CMK (cell line): ENCODE data around the gene NLRC5.

ENCODE experiments used
- DNase-seq: peaks from one replicate; pipeline ENCODE4 v3.0.0-alpha.2; 2010; ENCODE audit warnings: low read depth

NLRC5 gene

DNA sequence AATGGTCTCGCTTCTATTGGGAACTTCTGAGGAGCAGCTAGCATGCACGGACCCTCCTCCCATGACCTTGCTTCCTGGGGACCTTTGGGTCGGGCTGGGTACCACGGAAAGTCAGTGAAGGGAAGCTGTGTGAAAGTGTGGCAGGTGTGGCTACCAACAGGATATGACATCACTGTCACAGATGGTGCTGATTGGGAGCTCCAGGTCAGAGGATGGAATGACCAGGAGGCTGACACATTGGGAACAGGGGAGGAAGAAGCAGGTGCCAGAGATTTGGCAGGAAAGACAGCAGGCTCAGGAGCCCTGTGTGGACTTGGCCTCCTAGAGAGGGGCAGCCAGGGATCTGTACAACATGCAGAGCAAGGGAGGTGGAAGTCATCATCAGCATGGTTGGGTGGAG, 137.1 kb downstream of the NLRC5 start:
- DNase-seq, result no peak

DNA sequence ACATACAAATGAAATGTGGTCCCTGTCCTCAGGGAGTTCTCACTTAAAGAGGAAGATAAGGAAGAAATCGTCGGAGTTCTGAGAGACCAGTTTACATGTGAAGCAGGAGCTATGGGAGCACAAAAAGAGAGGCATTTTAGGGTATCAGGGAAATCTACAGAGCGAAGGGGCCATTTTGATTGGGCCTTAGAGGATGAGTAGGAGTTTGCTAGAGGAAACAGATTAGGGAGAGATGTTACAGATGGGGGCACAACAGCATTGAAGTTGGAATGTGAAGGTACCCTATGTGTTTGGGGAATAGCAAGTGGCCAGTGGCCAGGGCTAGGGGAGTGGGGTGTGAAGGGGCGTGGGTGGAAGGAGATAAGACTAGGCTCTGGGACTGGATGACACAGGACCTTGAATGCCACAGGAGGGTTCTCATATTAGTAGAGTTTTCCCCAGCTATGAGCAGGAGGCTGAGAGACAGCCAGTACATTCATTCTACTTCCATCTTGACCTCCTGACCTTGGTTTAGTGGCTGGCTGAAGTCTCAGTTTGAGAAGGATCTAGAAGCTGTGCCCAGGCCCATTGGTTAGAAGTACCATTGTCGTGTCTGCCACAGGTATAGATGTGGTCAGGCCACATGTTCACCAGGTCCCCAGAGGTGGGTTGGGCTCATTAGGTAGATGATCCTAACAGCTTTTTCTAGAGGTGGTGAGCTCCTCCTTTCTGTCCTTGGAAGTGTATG, 137.8 kb downstream of the NLRC5 start:
- DNase-seq, result no peak

- DNase-seq, result no peak
Measured at GRCh38 chr16:57127836-57128235, 138.5 kb downstream of the NLRC5 start.

DNA sequence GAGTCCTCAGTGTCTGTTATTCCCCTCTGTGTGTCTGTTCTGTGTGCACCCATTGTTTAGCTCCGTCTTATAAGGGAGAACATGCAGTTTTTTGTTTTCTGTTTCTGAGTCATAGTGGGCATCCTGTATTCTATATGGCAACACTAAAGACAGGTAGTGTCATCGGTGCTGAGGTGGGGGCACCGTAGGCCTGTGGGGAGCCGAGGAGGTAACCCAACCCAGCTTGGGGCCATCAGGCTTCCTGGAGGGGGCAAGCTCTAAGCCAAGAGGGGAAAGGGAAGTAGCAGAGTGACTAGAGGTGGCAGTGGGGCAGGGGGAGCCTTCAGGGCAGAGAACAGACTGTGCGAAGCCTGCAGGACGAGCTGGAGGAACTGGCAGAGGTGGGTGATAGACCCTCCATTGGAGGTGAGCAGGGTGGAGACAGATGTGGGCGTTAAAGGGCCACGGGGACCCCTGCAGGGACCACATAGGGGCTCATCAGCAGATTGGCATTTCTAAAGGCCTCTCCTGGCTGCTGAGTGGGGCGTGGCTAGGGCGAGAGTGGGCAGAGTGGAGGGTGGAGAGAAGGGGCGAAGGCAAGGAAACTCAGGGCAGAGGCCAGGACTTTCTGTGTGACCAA, 139.5 kb downstream of the NLRC5 start:
- no peak for DNase-seq

- DNase-seq, result no peak
Measured at GRCh38 chr16:57130950-57131321, 141.6 kb downstream of the NLRC5 start.

GRCh38 chr16:57131351-57131970, 142.1 kb downstream of the NLRC5 start:
- DNase-seq, result no peak

GRCh38 chr16:57132470-57132869, 143.1 kb downstream of the NLRC5 start:
- DNase-seq, result no peak

DNA sequence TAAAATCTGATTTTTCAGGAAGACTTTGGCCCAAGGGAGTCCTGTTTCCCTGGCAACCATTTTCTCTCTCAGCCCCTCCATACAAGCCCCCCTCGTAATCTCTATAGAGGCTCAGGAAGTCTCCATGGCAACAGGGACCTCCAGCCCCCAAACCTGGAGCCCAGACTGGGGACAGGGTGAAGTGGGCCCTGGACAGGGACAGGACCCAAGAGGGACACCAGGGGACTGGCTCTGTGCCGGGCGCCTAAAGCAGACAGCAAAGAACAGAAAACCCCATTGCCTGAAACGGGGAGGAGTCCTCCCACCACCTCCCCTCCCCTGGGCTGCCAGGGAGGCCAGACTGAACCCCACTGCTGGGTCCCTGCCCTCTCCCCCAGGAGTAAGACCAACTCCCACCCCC, 143.7 kb downstream of the NLRC5 start:
- no peak for DNase-seq
